Psoas muscle (tissue), 8 donors: ENCODE measurements around the gene PODXL2. TPM values are rescaled to one million over a fixed set of nuclear protein-coding genes. Genes with fewer than 3 reads are reported as not detected.
A peak's percentile ranks its signal among the peaks of the same experiment; 100 is the strongest.

ENCODE experiments used
- ATAC-seq, 4 donors: fragments of 200-7000 bp; cut with Tn5 transposase; one replicate each; pipeline ENCODE4 v1.9.1; 2020; ENCODE audit warnings: moderate library complexity in 3 of 4, mild to moderate bottlenecking in 2 of 4
- DNase-seq, 2 donors: peaks; one replicate each; pipeline ENCODE4 v3.0.0-alpha.2; 2020
- H3K27ac ChIP-seq: fragments of 200-600 bp; one replicate; pipeline ENCODE4 v1.8.0; 2022
- H3K27me3 ChIP-seq, 3 donors: fragments of 200-600 bp in 1 of 3; one replicate each; pipeline versions ENCODE4 v1.6.1 to v1.8.0; 2013 to 2022; ENCODE audit warnings: low read length in 2 of 3, mild to moderate bottlenecking in 2 of 3, moderate library complexity in 1 of 3; ENCODE audit not compliant: insufficient read depth in 3 of 3
- H3K36me3 ChIP-seq, 2 donors: fragments of 200-600 bp in 1 of 2; one replicate each; pipeline versions ENCODE4 v1.6.1 to v1.8.0; 2013 to 2022; ENCODE audit warnings: low read depth in 1 of 2, mild to moderate bottlenecking in 1 of 2, moderate library complexity in 1 of 2; ENCODE audit not compliant: insufficient read depth in 1 of 2
- H3K4me1 ChIP-seq: fragments of 200-600 bp; one replicate; pipeline ENCODE4 v1.8.0; 2022
- H3K4me3 ChIP-seq: fragments of 200-600 bp; one replicate; pipeline ENCODE4 v1.8.0; 2022; ENCODE audit warnings: mild to moderate bottlenecking
- H3K9me3 ChIP-seq: fragments of 200-600 bp; one replicate; pipeline ENCODE4 v1.8.0; 2022
- CTCF ChIP-seq: fragments of 200-600 bp; IDR thresholded peaks from one replicate; pipeline ENCODE4 v1.8.0; 2022; ENCODE audit warnings: antibody characterized with exemption
- WGBS, 3 donors: extraction: QIAGEN DNeasy Blood & Tissue Kit; methylation state at CpG; one replicate each; pipeline versions ENCODE4 v1.1.6 to v1.1.7; 2013; 5-methylcytosine and 5-hydroxymethylcytosine counted together
- intact Hi-C, 2 donors: fragments of 100-400 bp; cut with DNase I; formaldehyde crosslinking; loops; one replicate each; pipeline versions ENCODE4 v1.11.0 to v1.14.2; 2022
- polyA plus RNA-seq, 3 donors: library from polyadenylated mRNA; stranded (reverse); fragments of 200-250 nt; gene quantifications; one replicate each; pipeline ENCODE4 v1.2.3, GENCODE V29; 2013
- total RNA-seq, 4 donors: library from RNA; stranded (reverse); fragmentation: NEBNext Ultra II Directional in 2 of 4; extraction: Animal tissue kit (Norgen Biotek cat#: 25700) in 2 of 4; gene quantifications; one replicate each; pipeline versions ENCODE4 v1.2.1 to v1.2.4, GENCODE V29; 2021 to 2023
- donor health status: healthy with polysubstance abuse.
- donor health status: DM: no; HTN: no; CAD: no; lungs with moderate emphysema.
- donor health status: Bipolar disorder and iron deficiency.
- donor health status: healthy.
- donor health status: DM: yes; HTN: yes; CAD: no.
- donor health status: DM: no; HTN: no; CAD: no.
- donor health status: DM: no; HTN: no; CAD: no.
- donor health status: DM: yes; HTN: yes; CAD: no.

Gene PODXL2
- total and polyA plus RNA-seq, 7 donors = 1.4 to 3.0 (median 2.1) TPM

- WGBS, 3 donors = 88 to 93% (median 89%) methylated on average over 5 of the region's 5 CpGs
- Histone ChIP-seq H3K4me1 (no peaks in the 10 kb centered on the region), H3K4me3 (no peak overlapping the region), H3K9me3 (no peaks in the 10 kb centered on the region), H3K36me3 (peaks cover 0 to 19% of the 10 kb centered on the region in 2 donors), H3K27me3 (no peaks in the 10 kb centered on the region), H3K27ac (no peak overlapping the region)
- intact Hi-C loops = no loop called here
- no peak for TF ChIP-seq CTCF
- ATAC-seq (no peak), DNase-seq (no peak)
Observed at GRCh38 chr3:127624063-127624462, 4.9 kb upstream of the PODXL2 start.

GRCh38 chr3:127625821-127626220 lies 3.2 kb upstream of the PODXL2 start:
- peaks cover 0 to 11% of the 10 kb centered on the region in 2 donors for H3K36me3 ChIP-seq
- 49 to 65% (median 53%) methylated on average over 2 of the region's 2 CpGs for WGBS, 3 donors
- TF ChIP-seq CTCF = no peak
- peaks cover 5% of the 10 kb centered on the region for H3K4me1 ChIP-seq
- H3K27me3 ChIP-seq = peaks cover 0 to 2% (median 0%) of the 10 kb centered on the region in 3 donors
- intact Hi-C loops = no loop called here
- no peak overlapping the region for H3K4me3 ChIP-seq
- DNase-seq (no peak), ATAC-seq (no peak)
- no peaks in the 10 kb centered on the region for H3K9me3 ChIP-seq
- H3K27ac ChIP-seq = no peak overlapping the region

GRCh38 chr3:127628426-127628787 lies 578 bp upstream of the PODXL2 start:
- Histone ChIP-seq H3K36me3 (no peaks in the 10 kb centered on the region), H3K27ac (no peak overlapping the region), H3K9me3 (no peaks in the 10 kb centered on the region), H3K27me3 (peaks cover 0 to 2% (median 0%) of the 10 kb centered on the region in 3 donors), H3K4me3 (no peak overlapping the region), H3K4me1 (peaks cover 5% of the 10 kb centered on the region)
- no peak for TF ChIP-seq CTCF
- 56 to 63% (median 60%) methylated on average over 4 of the region's 4 CpGs for WGBS, 3 donors
- intact Hi-C loops = no loop called here
- ATAC-seq (no peak), DNase-seq (no peak)

GRCh38 chr3:127629467-127630403 lies 750 bp downstream of the PODXL2 start:
- intact Hi-C loops = no loop called here
- Histone ChIP-seq H3K27ac (no peak overlapping the region), H3K36me3 (no peaks in the 10 kb centered on the region), H3K4me3 (peak overlapping the region; percentile 69), H3K9me3 (no peaks in the 10 kb centered on the region), H3K27me3 (peaks cover 0 to 2% (median 2%) of the 10 kb centered on the region in 3 donors), H3K4me1 (peaks cover 5% of the 10 kb centered on the region)
- DNase-seq (no peak), ATAC-seq (peak; percentile 17 to 36 (median 29))
- 15 to 21% (median 19%) methylated on average over 56 to 65 of the region's 65 CpGs for WGBS, 3 donors
- TF ChIP-seq CTCF = no peak
